Hematopoietic multipotent progenitor cell (in vitro differentiated cells): ENCODE measurements around the gene MARF1. TPM values are rescaled to one million over a fixed set of nuclear protein-coding genes. Genes with fewer than 3 reads are reported as not detected.
"Not testable (repeated sequence)": the region's sequence is repeated elsewhere in the genome, so short reads cannot be mapped to it uniquely, and the experiment has no call there.

Source experiments
- DNase-seq, 3 donors: peaks; one replicate each; pipeline ENCODE4 v3.0.0-alpha.2; 2011 to 2015; ENCODE audit warnings: low read depth in 2 of 3, low spot score in 2 of 3
- total RNA-seq: library from RNA; depleted of rRNA; stranded (reverse); fragments of >200 nt; gene quantifications from one replicate; pipeline ENCODE4 v1.2.3, GENCODE V29; 2012

MARF1 gene
- total RNA-seq, 1 donor, result 25.0 TPM

- no peak for DNase-seq
These were observed 67.5 kb downstream of the MARF1 start for GRCh38 chr16:15575293-15576049.

GRCh38 chr16:15574614-15574948 is 68.4 kb downstream of the MARF1 start:
- DNase-seq, result no peak

GRCh38 chr16:15573896-15574613 is 68.9 kb downstream of the MARF1 start:
- not testable (repeated sequence) for DNase-seq

- DNase-seq, result no peak
These were observed 69.6 kb downstream of the MARF1 start for GRCh38 chr16:15573274-15573895.

GRCh38 chr16:15572329-15573001 is 70.5 kb downstream of the MARF1 start:
- DNase-seq, result no peak

- no peak for DNase-seq
These were observed 71.4 kb downstream of the MARF1 start for GRCh38 chr16:15571557-15571956.

GRCh38 chr16:15570666-15571065 is 72.3 kb downstream of the MARF1 start:
- not testable (repeated sequence) for DNase-seq

- no peak for DNase-seq
These were observed 75.1 kb downstream of the MARF1 start for GRCh38 chr16:15567823-15568222.

- DNase-seq, result no peak
These were observed 76.9 kb downstream of the MARF1 start for GRCh38 chr16:15566095-15566494.

GRCh38 chr16:15564604-15565339 is 78.2 kb downstream of the MARF1 start:
- no peak for DNase-seq

- no peak for DNase-seq
These were observed 83.8 kb downstream of the MARF1 start for GRCh38 chr16:15559176-15559575.

GRCh38 chr16:15557258-15557657 is 85.7 kb downstream of the MARF1 start:
- no peak for DNase-seq

- DNase-seq, result no peak
These were observed 86.8 kb downstream of the MARF1 start for GRCh38 chr16:15556130-15556529.

GRCh38 chr16:15553313-15554088 is 89.5 kb downstream of the MARF1 start:
- no peak for DNase-seq

GRCh38 chr16:15552507-15552906 is 90.4 kb downstream of the MARF1 start:
- DNase-seq, result no peak

- no peak for DNase-seq
These were observed 94.5 kb downstream of the MARF1 start for GRCh38 chr16:15548482-15548891.

- DNase-seq, result no peak
These were observed 95.2 kb downstream of the MARF1 start for GRCh38 chr16:15547768-15548096.

GRCh38 chr16:15547072-15547767 is 95.7 kb downstream of the MARF1 start:
- DNase-seq, result not testable (repeated sequence)

GRCh38 chr16:15545544-15545943 is 97.4 kb downstream of the MARF1 start:
- DNase-seq, result no peak
